Measurements from ENCODE around the gene SORCS2.

Gene SORCS2

DNA sequence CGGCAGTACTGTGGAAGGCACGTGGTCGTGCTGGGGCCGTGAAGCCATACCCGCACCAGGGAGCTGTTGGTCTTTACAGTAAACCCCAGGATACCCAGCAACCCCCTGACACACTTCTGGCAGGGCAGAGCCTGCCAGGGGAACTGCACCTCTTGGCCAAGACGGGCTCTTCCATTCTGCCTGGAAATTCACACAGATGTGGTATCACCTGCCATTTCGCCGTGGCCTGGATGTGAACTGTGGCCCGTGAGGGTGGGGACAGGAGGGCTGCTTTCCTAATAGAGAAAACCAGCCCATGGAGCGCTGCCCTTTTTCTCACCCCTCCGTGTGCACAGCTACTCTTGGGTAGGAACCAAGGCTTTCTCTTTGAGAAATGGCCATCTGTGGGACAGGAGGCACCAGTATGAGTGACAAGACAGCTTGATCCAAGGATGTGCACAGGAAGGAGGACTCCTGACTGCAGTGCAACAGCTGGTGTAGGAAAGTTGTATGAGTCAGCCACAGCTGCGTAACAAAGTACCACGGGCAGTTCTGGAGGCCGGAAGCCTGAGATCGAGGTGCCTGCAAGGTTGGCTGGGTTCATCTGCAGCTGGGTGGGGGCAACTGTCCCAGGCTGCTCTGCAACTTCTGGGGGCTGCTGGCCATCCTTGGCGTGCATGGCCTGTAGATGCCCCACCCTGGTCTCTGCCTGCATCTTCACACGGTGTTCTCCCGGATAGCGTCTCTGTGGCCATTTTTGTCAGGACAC is 146.7 kb downstream of the SORCS2 start:
- H3K27me3 Mint-ChIP-seq, result no peaks in the 10 kb centered on the region
- no peaks in the 10 kb centered on the region for H3K36me3 Mint-ChIP-seq (ENCODE audit: low read depth)
- H3K4me1 Mint-ChIP-seq (ENCODE audit: low read depth), result no peaks in the 10 kb centered on the region
- H3K4me3 Mint-ChIP-seq, result no peak overlapping the region
- H3K9me3 Mint-ChIP-seq, result no peaks in the 10 kb centered on the region
- no peak overlapping the region for H3K27ac Mint-ChIP-seq
- intact Hi-C loops (cut with micrococcal nuclease), result no loop called here

DNA sequence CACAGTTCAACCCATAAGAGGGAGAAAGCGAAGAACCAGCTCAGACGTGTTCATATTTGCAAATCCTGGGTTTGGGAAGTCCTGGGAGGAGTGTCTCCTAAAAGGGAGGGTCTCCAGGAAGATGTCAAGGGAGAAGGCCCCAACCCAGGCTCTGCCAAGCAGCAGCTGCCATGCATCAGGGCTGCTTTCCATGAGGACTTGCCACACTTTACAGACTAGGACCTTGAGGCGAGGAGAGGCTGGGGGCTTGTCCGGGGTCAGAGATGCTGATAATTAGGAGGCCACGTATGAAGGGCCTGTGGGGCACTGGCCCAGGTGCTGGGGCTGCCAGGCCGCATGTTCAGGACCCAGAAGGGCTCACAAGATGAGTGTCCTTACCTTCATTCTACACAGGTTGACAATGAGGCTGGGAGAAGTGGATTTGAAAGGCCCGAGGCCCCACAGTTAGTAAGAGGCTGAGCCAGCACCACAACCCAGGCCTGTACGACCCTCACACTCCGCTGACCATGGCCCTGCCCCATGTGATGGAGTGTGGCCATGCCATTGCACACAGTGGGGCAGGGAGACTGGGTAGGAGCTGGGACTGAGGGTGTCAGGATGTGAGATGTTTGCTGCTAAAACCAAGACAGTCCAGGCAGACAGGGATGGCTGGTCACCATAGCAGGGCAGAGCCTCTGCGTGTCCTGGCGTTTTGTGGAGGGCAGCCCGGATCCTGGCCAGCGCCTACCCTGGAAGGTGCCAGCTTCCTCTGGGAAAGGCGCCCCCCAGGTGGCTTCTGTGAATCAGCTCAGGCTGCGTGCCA is 147.6 kb downstream of the SORCS2 start:
- no peak overlapping the region for H3K4me3 Mint-ChIP-seq
- H3K9me3 Mint-ChIP-seq, result no peaks in the 10 kb centered on the region
- H3K27ac Mint-ChIP-seq, result no peak overlapping the region
- H3K27me3 Mint-ChIP-seq, result no peaks in the 10 kb centered on the region
- H3K4me1 Mint-ChIP-seq (ENCODE audit: low read depth), result no peaks in the 10 kb centered on the region
- no peaks in the 10 kb centered on the region for H3K36me3 Mint-ChIP-seq (ENCODE audit: low read depth)
- intact Hi-C loops (cut with micrococcal nuclease), result no loop called here

DNA sequence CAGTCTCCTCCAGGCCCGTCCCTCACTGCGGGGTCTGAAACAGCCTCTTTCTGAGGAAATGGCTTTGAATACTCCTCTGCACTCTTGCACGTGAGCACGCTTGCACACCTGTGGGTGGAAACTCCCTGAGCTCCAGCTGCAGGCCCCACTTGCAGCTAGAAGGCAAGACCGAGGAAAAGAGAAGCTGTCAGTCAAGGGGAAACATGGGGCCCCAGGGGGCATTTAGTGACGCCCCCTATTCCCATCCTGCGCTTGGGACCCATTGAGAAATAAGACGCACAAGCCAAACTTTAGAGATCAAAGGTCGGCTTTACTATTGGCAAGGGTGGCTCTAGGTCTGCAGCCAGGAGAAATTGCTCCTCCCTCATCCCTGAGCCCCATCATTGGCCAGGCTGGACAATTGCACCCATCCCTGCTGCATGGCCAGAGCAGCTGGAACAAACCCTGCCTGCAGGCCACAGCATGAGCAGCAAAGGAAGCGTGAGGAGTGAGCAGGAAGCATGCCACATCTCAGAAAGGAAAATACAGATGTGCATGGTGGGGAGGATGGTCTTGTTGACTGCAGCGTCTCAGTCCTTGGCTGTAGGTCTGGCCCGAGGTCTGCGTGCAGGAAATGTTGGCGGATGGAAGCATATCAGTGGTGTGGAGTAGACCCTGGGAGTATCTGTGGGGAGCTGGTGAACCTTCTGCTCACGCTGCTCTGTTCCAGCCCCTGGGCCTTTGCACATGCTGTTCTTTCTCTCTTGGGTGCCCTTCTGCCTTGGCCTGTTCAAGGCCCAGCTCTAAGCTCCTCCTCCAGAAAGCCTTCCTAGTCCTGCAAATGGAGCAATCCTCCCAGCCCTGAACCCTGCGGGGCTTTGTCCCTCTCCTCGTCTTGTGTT is 148.5 kb downstream of the SORCS2 start:
- peaks cover 5% of the 10 kb centered on the region for H3K9me3 Mint-ChIP-seq
- H3K27ac Mint-ChIP-seq, result no peak overlapping the region
- H3K4me1 Mint-ChIP-seq (ENCODE audit: low read depth), result no peaks in the 10 kb centered on the region
- peaks cover 3% of the 10 kb centered on the region for H3K27me3 Mint-ChIP-seq
- no peaks in the 10 kb centered on the region for H3K36me3 Mint-ChIP-seq (ENCODE audit: low read depth)
- H3K4me3 Mint-ChIP-seq, result no peak overlapping the region
- intact Hi-C loops (cut with micrococcal nuclease), result no loop called here

DNA sequence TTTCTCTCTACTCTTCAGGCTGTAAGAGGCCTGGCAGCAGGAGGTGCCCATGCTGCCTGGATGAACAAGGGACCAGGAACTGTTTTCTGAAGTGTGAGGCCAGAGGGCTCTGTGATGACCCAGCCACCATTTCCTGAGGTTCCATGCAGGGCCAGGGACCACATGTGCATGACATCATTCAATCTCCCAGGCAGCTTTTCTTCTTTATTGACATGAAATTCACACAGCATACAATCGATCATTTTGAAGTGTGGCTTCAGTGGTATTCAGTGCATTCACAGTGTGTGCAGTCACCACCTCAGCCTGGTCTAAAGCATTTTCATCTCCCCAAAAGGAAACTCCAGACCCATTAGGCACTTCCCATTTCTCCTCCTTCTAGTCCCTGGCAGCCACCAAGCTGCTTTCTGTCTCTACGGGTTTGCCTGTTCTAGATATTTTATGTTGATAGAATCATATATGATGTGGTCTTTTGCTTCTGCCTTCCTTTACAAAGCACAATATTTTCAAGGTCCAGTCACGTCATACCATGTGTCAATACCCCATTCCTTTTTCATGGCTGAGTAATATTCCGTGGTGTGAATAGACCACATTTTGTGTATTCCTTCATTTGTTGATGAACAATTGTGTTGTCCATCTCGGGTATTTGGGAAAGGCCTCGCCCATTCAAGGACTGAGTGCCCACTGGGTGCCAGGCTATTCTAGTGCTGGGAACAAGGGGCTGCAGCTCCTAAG is 149.3 kb downstream of the SORCS2 start:
- Mint-ChIP-seq H3K36me3 (ENCODE audit: low read depth) (no peaks in the 10 kb centered on the region), H3K27me3 (peaks cover 5% of the 10 kb centered on the region), H3K4me1 (ENCODE audit: low read depth) (no peaks in the 10 kb centered on the region), H3K27ac (no peak overlapping the region), H3K9me3 (peaks cover 8% of the 10 kb centered on the region), H3K4me3 (no peak overlapping the region)
- intact Hi-C loops (cut with micrococcal nuclease), result no loop called here

DNA sequence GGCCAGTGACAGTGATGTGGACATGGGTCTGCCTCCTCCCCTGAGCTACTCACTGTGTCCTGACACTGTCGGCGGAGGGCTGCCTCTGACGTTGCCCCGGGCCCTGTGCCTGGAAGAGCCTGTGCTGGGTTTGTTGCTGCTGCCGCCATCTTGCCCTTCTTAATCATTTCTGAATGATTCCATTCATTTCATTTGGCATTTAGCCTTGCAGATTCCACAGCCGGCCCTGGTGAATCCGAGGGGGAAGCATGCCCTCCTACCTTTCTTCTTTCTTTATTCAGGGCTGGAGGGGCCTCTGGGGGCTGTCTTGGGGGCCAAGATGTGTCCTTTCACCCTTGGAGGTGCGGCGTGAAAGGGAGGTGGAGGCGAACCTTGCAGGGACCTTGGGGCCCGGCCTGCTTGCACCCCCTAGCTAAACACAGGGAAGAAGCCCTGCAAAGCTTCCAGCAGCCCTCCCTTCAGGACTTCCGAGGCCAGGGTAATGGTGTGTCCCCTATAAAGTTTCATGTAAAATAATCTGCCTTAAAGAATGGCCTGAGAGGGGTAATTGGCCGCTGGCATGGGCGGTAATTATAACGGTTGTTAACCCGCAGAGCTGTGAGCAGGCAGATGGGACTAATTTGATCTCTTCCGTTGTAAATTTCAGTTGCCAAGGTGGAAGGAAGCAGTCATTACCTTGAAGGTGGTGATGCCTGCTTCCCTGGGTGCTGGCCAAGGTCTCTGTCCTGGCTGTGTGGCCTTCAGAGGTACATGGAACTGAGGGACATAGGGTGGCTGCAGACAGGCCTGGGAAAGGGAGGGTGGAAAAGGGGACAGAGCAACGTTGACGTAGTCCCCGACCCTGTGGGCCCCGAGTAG is 150.1 kb downstream of the SORCS2 start:
- no peaks in the 10 kb centered on the region for H3K4me1 Mint-ChIP-seq (ENCODE audit: low read depth)
- H3K27me3 Mint-ChIP-seq, result peaks cover 5% of the 10 kb centered on the region
- H3K9me3 Mint-ChIP-seq, result peaks cover 8% of the 10 kb centered on the region
- intact Hi-C loops (cut with micrococcal nuclease), result no loop called here
- H3K4me3 Mint-ChIP-seq, result no peak overlapping the region
- no peaks in the 10 kb centered on the region for H3K36me3 Mint-ChIP-seq (ENCODE audit: low read depth)
- no peak overlapping the region for H3K27ac Mint-ChIP-seq

DNA sequence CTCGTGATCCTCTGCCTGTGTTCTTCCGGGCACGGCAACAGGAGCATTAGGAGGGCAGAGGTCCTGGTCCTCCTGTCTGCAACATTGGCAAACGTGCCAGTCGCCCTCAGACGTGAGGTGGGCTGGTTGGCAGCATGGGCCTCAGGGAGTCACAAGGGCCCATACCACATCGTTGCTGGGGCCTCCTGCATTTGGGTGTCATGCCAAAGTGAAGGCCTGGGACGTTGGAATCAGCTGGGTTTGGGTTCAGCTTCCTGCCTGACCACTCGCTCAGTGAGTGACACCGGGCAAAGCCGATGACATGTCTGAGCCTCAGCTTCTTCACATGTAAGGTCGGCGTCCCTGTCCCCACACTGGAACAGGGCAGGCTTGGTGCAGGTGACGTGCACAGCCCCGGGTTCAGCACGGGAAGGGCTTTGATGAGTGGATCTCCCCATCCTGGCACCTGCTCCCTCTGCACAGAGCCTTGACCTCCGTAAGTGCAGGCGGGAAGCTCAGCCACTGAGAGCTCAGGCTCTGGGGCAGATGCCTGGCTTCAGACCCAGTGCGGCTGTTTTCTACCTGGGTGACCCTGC is 150.8 kb downstream of the SORCS2 start:
- Mint-ChIP-seq H3K36me3 (ENCODE audit: low read depth) (no peaks in the 10 kb centered on the region), H3K4me1 (ENCODE audit: low read depth) (no peaks in the 10 kb centered on the region), H3K27ac (no peak overlapping the region), H3K4me3 (no peak overlapping the region), H3K27me3 (peaks cover 5% of the 10 kb centered on the region), H3K9me3 (peaks cover 8% of the 10 kb centered on the region)
- intact Hi-C loops (cut with micrococcal nuclease), result no loop called here

DNA sequence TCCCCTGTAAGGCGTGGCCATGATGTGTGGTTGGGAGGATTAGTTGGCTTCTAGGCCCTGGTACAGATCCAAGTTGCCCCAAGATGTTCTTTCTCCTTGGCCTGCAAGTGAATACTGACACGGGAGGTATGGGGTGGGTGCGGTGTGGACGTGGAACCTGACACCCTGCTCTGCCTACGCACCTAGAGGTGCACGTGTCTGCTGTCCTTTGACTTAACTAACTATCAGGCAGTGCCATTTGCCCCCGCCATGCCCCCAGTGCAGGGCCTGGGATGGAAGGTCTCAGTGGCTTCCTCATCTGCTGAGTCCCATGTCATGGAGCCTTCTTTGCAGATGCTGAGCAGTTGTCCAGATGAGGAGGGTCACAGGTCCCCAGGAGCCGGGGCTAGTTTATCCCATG is 151.6 kb downstream of the SORCS2 start:
- Mint-ChIP-seq H3K36me3 (ENCODE audit: low read depth) (no peaks in the 10 kb centered on the region), H3K4me3 (no peak overlapping the region), H3K27ac (no peak overlapping the region), H3K4me1 (ENCODE audit: low read depth) (no peaks in the 10 kb centered on the region), H3K27me3 (peaks cover 5% of the 10 kb centered on the region), H3K9me3 (peaks cover 8% of the 10 kb centered on the region)
- intact Hi-C loops (cut with micrococcal nuclease), result no loop called here

DNA sequence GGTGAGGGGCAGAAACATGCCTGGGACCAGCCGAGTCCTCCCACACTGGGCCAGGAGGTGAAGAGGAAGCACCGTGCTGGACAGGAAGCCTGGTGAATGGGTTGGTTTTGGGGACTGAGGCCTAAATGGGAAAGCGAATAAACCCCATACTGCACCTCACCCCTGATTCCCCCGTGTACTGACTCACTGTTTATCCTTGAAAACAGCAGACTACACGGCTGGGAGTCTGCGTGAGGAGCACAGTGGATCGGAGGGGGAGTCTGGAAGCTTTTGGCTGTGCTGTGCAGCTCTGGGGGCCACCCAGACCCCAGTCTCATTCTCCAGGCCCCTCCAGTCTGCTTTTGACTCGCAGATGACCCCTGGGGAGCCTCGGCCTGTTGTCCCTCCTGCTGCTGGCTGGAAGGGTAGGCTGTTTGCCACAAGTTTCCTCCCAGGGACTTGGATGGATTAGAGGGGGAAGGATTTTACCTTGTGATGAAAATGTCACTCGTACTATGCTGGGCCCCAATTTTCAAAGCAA is 152.4 kb downstream of the SORCS2 start:
- Mint-ChIP-seq H3K4me1 (ENCODE audit: low read depth) (no peaks in the 10 kb centered on the region), H3K27me3 (peaks cover 5% of the 10 kb centered on the region), H3K27ac (no peak overlapping the region), H3K9me3 (peaks cover 8% of the 10 kb centered on the region), H3K36me3 (ENCODE audit: low read depth) (no peaks in the 10 kb centered on the region), H3K4me3 (no peak overlapping the region)
- intact Hi-C loops (cut with micrococcal nuclease), result no loop called here

DNA sequence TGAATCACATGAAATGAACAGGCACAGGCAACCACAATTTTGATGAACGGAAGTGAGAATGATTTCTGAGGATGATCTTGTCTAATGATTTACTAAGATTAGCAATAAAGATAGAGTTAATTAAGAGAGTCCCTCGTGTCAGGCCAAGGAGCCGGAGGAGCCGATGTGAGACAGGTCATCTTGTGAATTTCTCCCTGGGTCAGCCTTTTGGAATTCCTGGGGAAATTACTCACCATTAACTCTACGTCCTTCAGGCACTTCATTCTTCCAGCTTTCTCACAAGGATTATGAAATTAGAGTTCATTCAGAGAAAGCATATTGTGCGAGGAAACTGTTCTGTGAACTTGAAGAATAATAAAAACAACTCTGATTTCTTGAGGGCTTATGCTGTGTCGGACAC is 155.6 kb downstream of the SORCS2 start:
- H3K4me3 Mint-ChIP-seq, result no peak overlapping the region
- intact Hi-C loops (cut with micrococcal nuclease), result no loop called here
- H3K27me3 Mint-ChIP-seq, result peaks cover 5% of the 10 kb centered on the region
- peaks cover 8% of the 10 kb centered on the region for H3K9me3 Mint-ChIP-seq
- H3K36me3 Mint-ChIP-seq (ENCODE audit: low read depth), result no peaks in the 10 kb centered on the region
- no peaks in the 10 kb centered on the region for H3K4me1 Mint-ChIP-seq (ENCODE audit: low read depth)
- no peak overlapping the region for H3K27ac Mint-ChIP-seq

DNA sequence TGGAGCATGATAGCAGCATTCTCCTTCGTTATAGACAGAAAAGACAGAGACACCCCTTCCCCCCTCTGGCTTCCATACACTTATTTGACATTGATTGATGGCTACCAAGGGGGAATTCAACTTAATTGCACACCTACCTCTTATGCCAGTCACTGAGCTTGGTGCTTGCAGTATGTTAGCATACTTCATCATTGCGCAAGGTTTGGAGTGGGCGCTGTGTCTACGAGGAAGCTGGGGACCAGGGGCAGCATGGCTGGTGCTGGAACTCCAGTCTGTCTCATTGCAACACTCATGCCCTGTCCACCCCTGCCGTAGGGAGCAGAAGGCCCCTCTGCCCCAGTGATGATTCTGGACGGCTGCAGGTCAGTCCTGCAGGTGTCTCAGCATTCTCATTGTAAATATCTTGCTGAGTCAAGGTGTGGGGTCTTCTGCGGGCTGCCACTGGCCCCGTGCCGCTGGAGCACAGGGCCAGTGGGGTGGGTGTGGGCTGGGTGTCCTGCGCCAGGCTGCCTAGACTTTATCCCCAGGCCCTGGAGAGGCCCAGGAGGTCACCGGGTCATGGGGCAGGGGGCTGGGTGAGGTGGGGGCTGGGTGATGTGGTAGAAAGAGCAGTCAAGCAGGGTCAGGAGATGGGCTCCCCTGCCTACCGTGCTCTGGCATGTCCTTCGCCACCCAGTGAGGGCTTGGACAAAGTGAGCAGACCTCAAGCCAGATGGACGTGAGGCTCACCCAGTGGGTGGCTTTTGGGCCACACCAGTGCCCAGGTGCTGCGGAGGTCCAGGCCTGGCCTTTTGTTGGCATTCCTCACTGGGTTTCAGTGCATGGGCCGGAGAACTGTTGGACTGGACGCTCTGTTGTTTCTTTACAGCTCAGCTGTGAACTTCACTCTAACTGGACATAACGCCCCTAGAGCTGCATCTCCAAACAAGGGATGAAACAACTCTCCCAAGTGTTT is 156.9 kb downstream of the SORCS2 start:
- intact Hi-C loops (cut with micrococcal nuclease), result no loop called here
- peaks cover 5% of the 10 kb centered on the region for H3K27me3 Mint-ChIP-seq
- H3K4me3 Mint-ChIP-seq, result no peak overlapping the region
- H3K27ac Mint-ChIP-seq, result no peak overlapping the region
- no peaks in the 10 kb centered on the region for H3K36me3 Mint-ChIP-seq (ENCODE audit: low read depth)
- peaks cover 8% of the 10 kb centered on the region for H3K9me3 Mint-ChIP-seq
- H3K4me1 Mint-ChIP-seq (ENCODE audit: low read depth), result no peaks in the 10 kb centered on the region

DNA sequence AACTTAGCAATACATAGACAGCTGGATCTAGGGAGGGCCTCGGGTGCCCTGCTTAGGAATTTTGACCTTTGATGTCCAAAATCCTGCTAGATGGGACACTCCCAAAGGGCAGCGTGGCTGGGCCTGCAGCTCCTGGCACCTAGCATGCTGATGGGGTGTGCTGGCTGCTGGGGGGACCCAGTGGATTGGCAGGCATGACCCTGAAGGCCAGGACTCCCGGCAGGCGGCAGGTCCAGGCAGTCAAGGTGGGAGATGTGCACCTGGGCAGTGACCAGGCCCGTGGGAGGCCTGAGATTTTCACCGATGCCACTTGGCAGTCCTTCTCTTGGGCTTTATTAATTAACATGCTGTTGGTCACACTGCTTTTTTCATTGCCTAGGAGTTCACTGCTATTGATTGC is 158.1 kb downstream of the SORCS2 start:
- no peak overlapping the region for H3K4me3 Mint-ChIP-seq
- intact Hi-C loops (cut with micrococcal nuclease), result no loop called here
- H3K9me3 Mint-ChIP-seq, result peaks cover 8% of the 10 kb centered on the region
- peaks cover 5% of the 10 kb centered on the region for H3K27me3 Mint-ChIP-seq
- no peaks in the 10 kb centered on the region for H3K4me1 Mint-ChIP-seq (ENCODE audit: low read depth)
- no peaks in the 10 kb centered on the region for H3K36me3 Mint-ChIP-seq (ENCODE audit: low read depth)
- H3K27ac Mint-ChIP-seq, result no peak overlapping the region

DNA sequence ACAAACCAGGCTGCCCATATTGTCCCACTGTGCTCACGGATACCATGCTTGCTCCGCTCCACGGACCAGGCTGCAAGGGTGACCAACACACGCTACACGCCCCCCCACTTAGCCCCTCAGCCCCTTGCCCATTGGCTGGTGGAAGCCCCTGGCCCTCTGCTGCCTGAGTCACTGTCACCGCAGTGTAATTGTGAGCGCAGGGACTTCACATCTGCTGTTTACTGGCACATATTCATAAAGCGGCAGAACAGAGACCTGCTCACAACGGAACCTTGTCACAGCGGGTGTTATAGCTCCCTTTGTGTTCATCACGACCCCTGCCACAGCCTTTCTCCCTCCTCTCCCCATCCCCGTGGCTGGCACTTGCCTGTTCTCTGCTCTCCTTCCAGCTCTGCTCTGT is 158.7 kb downstream of the SORCS2 start:
- Mint-ChIP-seq H3K4me3 (no peak overlapping the region), H3K27ac (no peak overlapping the region), H3K36me3 (ENCODE audit: low read depth) (no peaks in the 10 kb centered on the region), H3K4me1 (ENCODE audit: low read depth) (no peaks in the 10 kb centered on the region), H3K27me3 (no peaks in the 10 kb centered on the region), H3K9me3 (peaks cover 2% of the 10 kb centered on the region)
- intact Hi-C loops (cut with micrococcal nuclease), result no loop called here

Data from dendritic cell treated with granulocyte-macrophage colony-stimulating factor and Interleukin-4, amounts not matched to agents 40 ng/mL and 50 ng/mL, for 4 days (primary cell).